Ascending aorta (tissue), 2 donors: ENCODE measurements around the gene FREY1. TPM values are rescaled to one million over a fixed set of nuclear protein-coding genes. Genes with fewer than 3 reads are reported as not detected.

Experiments used
- DNase-seq, 2 donors: peaks; one replicate each; pipeline ENCODE4 v3.0.0-alpha.2; 2019; ENCODE audit warnings: low spot score in 2 of 2
- H3K27ac ChIP-seq, 2 donors: fragments of 200-600 bp; sonication (generic); one replicate each; pipeline ENCODE4 v1.5.1; 2016 to 2017; ENCODE audit warnings: mild to moderate bottlenecking in 1 of 2
- H3K27me3 ChIP-seq: fragments of 200-600 bp; sonication (generic); one replicate; pipeline ENCODE4 v1.5.1; 2017
- H3K36me3 ChIP-seq, 2 donors: fragments of 200-600 bp; sonication (generic); one replicate each; pipeline ENCODE4 v1.5.1; 2016
- H3K4me1 ChIP-seq, 2 donors: fragments of 200-600 bp; sonication (generic); one replicate each; pipeline ENCODE4 v1.5.1; 2016 to 2017; ENCODE audit warnings: mild to moderate bottlenecking in 1 of 2
- H3K4me3 ChIP-seq, 2 donors: fragments of 200-600 bp; sonication (generic); one replicate each; pipeline ENCODE4 v1.5.1; 2016 to 2017; ENCODE audit warnings: mild to moderate bottlenecking in 1 of 2
- H3K9me3 ChIP-seq, 2 donors: fragments of 200-600 bp; sonication (generic); one replicate each; pipeline ENCODE4 v1.5.1; 2016
- CTCF ChIP-seq, 3 experiments: fragments of 200-600 bp in 2 of 3; fragments of 450-650 bp in 1 of 3; sonication (generic) in 2 of 3; IDR thresholded peaks; one replicate each; pipeline ENCODE4 v1.5.1; 2016 to 2019; ENCODE audit warnings: antibody characterized with exemption in 3 of 3, mild to moderate bottlenecking in 1 of 3, moderate library complexity in 1 of 3
- intact Hi-C: fragments of 100-400 bp; cut with DNase I; formaldehyde crosslinking; loops from one replicate; pipeline ENCODE4 v1.15.1; 2023
- total RNA-seq: library from RNA; depleted of rRNA; stranded (reverse); fragments of >200 nt; gene quantifications from one replicate; pipeline ENCODE4 v1.1.0, GENCODE V29; 2016

Gene FREY1
- total RNA-seq, 1 donor from 2014 or later, result not detected

DNA sequence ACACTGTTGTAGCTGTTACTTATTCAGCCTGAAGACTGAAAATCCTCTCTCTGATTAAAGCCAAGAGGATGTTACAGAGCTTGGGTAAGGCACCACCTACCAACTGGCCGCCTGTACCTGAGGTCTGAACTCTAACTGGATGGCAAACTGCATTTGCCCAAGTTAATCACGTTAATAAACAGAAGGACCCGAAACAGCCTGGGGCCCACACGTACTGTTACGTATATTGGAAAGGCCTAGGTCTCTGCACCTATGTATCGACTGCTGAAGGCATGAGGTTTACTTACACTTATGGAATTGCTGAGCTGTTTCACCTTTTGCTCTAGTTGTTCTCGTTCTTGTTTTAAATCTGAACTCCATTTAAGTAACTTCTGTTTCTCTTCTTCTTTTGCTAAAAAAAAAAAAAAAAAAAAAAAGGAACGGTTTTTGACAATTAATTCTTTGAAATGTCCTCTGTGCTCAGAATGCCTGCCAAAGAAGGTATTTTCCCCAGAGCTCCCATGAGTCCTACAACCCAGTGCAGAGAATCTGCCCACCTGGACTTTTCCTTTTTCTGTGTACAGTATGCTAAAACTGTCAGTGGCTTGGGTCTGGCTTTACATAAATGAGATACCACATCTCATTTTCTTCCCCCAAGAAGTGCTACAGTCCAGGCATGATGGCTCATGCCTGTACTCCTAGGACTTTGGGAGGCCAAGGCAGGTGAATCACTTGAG is 28.4 kb upstream of the FREY1 start:
- no peaks in the 10 kb centered on the region for H3K27me3 ChIP-seq
- H3K9me3 ChIP-seq, result no peaks in the 10 kb centered on the region
- H3K4me3 ChIP-seq, result no peak overlapping the region
- no peak for DNase-seq
- H3K4me1 ChIP-seq, result no peaks in the 10 kb centered on the region
- intact Hi-C loops, result no loop called here
- TF ChIP-seq CTCF (IDR thresholded peaks at IDR 0.05), result no peak
- peaks cover 43 to 61% of the 10 kb centered on the region in 2 donors for H3K36me3 ChIP-seq
- H3K27ac ChIP-seq, result no peak overlapping the region

- no peak overlapping the region for H3K27ac ChIP-seq
Measured at GRCh38 chr11:45934580-45935318, 27.7 kb upstream of the FREY1 start.

DNA sequence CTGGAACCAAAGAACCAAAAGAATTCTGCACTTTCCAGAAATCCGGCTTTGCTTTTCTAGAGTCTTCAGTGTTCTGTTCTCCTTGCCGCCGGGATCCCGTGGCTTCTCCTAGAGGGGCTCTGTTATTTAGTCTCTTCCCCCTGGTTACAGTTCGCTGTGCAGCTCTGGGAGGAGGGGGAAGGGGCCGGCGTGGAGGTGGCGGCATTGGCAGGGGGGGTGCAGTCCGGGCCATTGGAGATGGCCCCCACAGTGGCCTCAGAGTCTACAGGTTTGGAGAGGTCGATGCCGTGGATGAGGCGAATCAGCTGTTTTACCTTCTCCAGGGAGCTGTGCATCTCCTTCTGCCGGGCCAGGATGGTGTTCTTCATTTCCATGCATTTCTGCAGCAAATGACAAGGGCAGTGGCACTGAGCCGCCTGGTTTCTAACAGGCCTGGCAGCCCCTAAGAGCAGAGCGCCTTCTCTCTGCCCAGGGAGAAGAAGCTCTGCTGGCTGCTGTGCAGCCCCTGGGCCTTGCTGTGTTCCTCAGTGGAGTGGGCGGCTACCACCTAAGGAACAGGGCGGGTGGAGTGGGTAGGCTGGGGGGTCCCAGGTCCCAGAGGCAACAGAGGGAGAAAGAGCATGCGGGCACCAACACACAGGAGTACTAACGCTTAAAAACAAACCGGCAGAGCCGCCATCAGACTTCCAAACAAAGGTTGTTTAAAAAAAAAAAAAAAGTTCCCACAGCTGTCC is 26.9 kb upstream of the FREY1 start:
- no peak for TF ChIP-seq CTCF (IDR thresholded peaks at IDR 0.05)
- Histone ChIP-seq H3K9me3 (no peaks in the 10 kb centered on the region), H3K36me3 (peaks cover 43 to 61% of the 10 kb centered on the region in 2 donors), H3K4me3 (no peak overlapping the region), H3K27ac (no peak overlapping the region), H3K4me1 (no peaks in the 10 kb centered on the region), H3K27me3 (no peaks in the 10 kb centered on the region)
- no peak for DNase-seq
- intact Hi-C loops, result no loop called here

More at GRCh38 chr11:45934580-45935318, 27.7 kb upstream of the FREY1 start:
- DNase-seq, result no peak
- Histone ChIP-seq H3K9me3 (no peaks in the 10 kb centered on the region), H3K4me1 (no peaks in the 10 kb centered on the region), H3K27me3 (no peaks in the 10 kb centered on the region), H3K36me3 (peaks cover 43 to 61% of the 10 kb centered on the region in 2 donors), H3K4me3 (no peak overlapping the region)
- no peak for TF ChIP-seq CTCF (IDR thresholded peaks at IDR 0.05)
- intact Hi-C loops, result no loop called here

GRCh38 chr11:45933131-45933831 is 26.2 kb upstream of the FREY1 start:
- H3K27ac ChIP-seq, result no peak overlapping the region
- intact Hi-C loops, result no loop called here
- peaks cover 43 to 59% of the 10 kb centered on the region in 2 donors for H3K36me3 ChIP-seq
- no peak overlapping the region for H3K4me3 ChIP-seq
- H3K4me1 ChIP-seq, result no peaks in the 10 kb centered on the region
- no peak for DNase-seq
- no peak for TF ChIP-seq CTCF (IDR thresholded peaks at IDR 0.05)
- no peaks in the 10 kb centered on the region for H3K27me3 ChIP-seq
- no peaks in the 10 kb centered on the region for H3K9me3 ChIP-seq

GRCh38 chr11:45932217-45932616 is 25.1 kb upstream of the FREY1 start:
- DNase-seq, result no peak
- no peak for TF ChIP-seq CTCF (IDR thresholded peaks at IDR 0.05)
- Histone ChIP-seq H3K9me3 (no peaks in the 10 kb centered on the region), H3K27ac (no peak overlapping the region), H3K4me1 (no peaks in the 10 kb centered on the region), H3K27me3 (no peaks in the 10 kb centered on the region), H3K4me3 (no peak overlapping the region), H3K36me3 (peaks cover 38 to 48% of the 10 kb centered on the region in 2 donors)
- intact Hi-C loops, result no loop called here
